ENCODE measurements around the gene IQCE.
"Not testable (repeated sequence)": the region's sequence is repeated elsewhere in the genome, so short reads cannot be mapped to it uniquely, and the experiment has no call there.

Gene IQCE

GRCh38 chr7:2528481-2529095 lies 30.2 kb upstream of the IQCE start:
- no peak overlapping the region for H3K4me3 ChIP-seq (ENCODE audit: low read length)

GRCh38 chr7:2529161-2530070 lies 29.4 kb upstream of the IQCE start:
- Histone ChIP-seq H3K27me3 (ENCODE audit: control insufficient read depth, insufficient read depth, low read length) (no peaks in the 10 kb centered on the region), H3K4me3 (ENCODE audit: low read length) (no peak overlapping the region), H3K36me3 (ENCODE audit: control insufficient read depth, insufficient read depth, low read length) (peaks cover 18% of the 10 kb centered on the region; the same call in 1 of the 2 replicates), H3K4me1 (ENCODE audit: control insufficient read depth, insufficient read depth, low read length) (peaks cover 9% of the 10 kb centered on the region), H3K27ac (ENCODE audit: low read length) (no peak overlapping the region), H3K9me3 (ENCODE audit: control insufficient read depth, insufficient read depth, low read length) (no peaks in the 10 kb centered on the region)
- no peak for DNase-seq (ENCODE audit: low read depth, low spot score)
- WGBS (ENCODE audit: insufficient coverage, insufficient read length): no CpG with 5 or more reads among the region's 30 CpGs

More at GRCh38 chr7:2528481-2529095, 30.2 kb upstream of the IQCE start:
- Histone ChIP-seq H3K27me3 (ENCODE audit: control insufficient read depth, insufficient read depth, low read length) (no peaks in the 10 kb centered on the region), H3K4me1 (ENCODE audit: control insufficient read depth, insufficient read depth, low read length) (peaks cover 15% of the 10 kb centered on the region), H3K9me3 (ENCODE audit: control insufficient read depth, insufficient read depth, low read length) (no peaks in the 10 kb centered on the region), H3K27ac (ENCODE audit: low read length) (no peak overlapping the region), H3K36me3 (ENCODE audit: control insufficient read depth, insufficient read depth, low read length) (peaks cover 18% of the 10 kb centered on the region; the same call in 1 of the 2 replicates)
- DNase-seq (ENCODE audit: low read depth, low spot score): no peak
- WGBS (ENCODE audit: insufficient coverage, insufficient read length): no CpG with 5 or more reads among the region's 18 CpGs

GRCh38 chr7:2530071-2530987 lies 28.4 kb upstream of the IQCE start:
- Histone ChIP-seq H3K27ac (ENCODE audit: low read length) (no peak overlapping the region), H3K4me3 (ENCODE audit: low read length) (no peak overlapping the region), H3K9me3 (ENCODE audit: control insufficient read depth, insufficient read depth, low read length) (no peaks in the 10 kb centered on the region), H3K27me3 (ENCODE audit: control insufficient read depth, insufficient read depth, low read length) (no peaks in the 10 kb centered on the region), H3K4me1 (ENCODE audit: control insufficient read depth, insufficient read depth, low read length) (peaks cover 6% of the 10 kb centered on the region), H3K36me3 (ENCODE audit: control insufficient read depth, insufficient read depth, low read length) (peaks cover 18% of the 10 kb centered on the region; the same call in 1 of the 2 replicates)
- no peak for DNase-seq (ENCODE audit: low read depth, low spot score)
- no CpG with 5 or more reads among the region's 16 CpGs for WGBS (ENCODE audit: insufficient coverage, insufficient read length)

- H3K4me3 ChIP-seq (ENCODE audit: low read length); H3K9me3 ChIP-seq (ENCODE audit: control insufficient read depth, insufficient read depth, low read length); H3K27ac ChIP-seq (ENCODE audit: low read length); H3K4me1 ChIP-seq (ENCODE audit: control insufficient read depth, insufficient read depth, low read length); DNase-seq (ENCODE audit: low read depth, low spot score); H3K27me3 ChIP-seq (ENCODE audit: control insufficient read depth, insufficient read depth, low read length): not testable (repeated sequence)
- WGBS (ENCODE audit: insufficient coverage, insufficient read length): no CpG with 5 or more reads among the region's 43 CpGs
- peaks cover 14% of the 10 kb centered on the region; the same call in 1 of the 2 replicates for H3K36me3 ChIP-seq (ENCODE audit: control insufficient read depth, insufficient read depth, low read length)
These were observed 27.6 kb upstream of the IQCE start for GRCh38 chr7:2530994-2531795.

GRCh38 chr7:2531796-2532110 lies 27.0 kb upstream of the IQCE start:
- H3K4me3 ChIP-seq (ENCODE audit: low read length); H3K9me3 ChIP-seq (ENCODE audit: control insufficient read depth, insufficient read depth, low read length); H3K36me3 ChIP-seq (ENCODE audit: control insufficient read depth, insufficient read depth, low read length); H3K4me1 ChIP-seq (ENCODE audit: control insufficient read depth, insufficient read depth, low read length); H3K27ac ChIP-seq (ENCODE audit: low read length); H3K27me3 ChIP-seq (ENCODE audit: control insufficient read depth, insufficient read depth, low read length); DNase-seq (ENCODE audit: low read depth, low spot score): not testable (repeated sequence)
- no CpG with 5 or more reads among the region's 17 CpGs for WGBS (ENCODE audit: insufficient coverage, insufficient read length)

- not testable (repeated sequence) for H3K36me3 ChIP-seq (ENCODE audit: control insufficient read depth, insufficient read depth, low read length); H3K4me3 ChIP-seq (ENCODE audit: low read length); H3K27ac ChIP-seq (ENCODE audit: low read length); H3K4me1 ChIP-seq (ENCODE audit: control insufficient read depth, insufficient read depth, low read length); H3K9me3 ChIP-seq (ENCODE audit: control insufficient read depth, insufficient read depth, low read length); H3K27me3 ChIP-seq (ENCODE audit: control insufficient read depth, insufficient read depth, low read length); DNase-seq (ENCODE audit: low read depth, low spot score)
- WGBS (ENCODE audit: insufficient coverage, insufficient read length): no CpG with 5 or more reads among the region's 15 CpGs
These were observed 26.5 kb upstream of the IQCE start for GRCh38 chr7:2532199-2532772.

- not testable (repeated sequence) for DNase-seq (ENCODE audit: low read depth, low spot score); H3K9me3 ChIP-seq (ENCODE audit: control insufficient read depth, insufficient read depth, low read length); H3K36me3 ChIP-seq (ENCODE audit: control insufficient read depth, insufficient read depth, low read length); H3K4me1 ChIP-seq (ENCODE audit: control insufficient read depth, insufficient read depth, low read length); H3K27me3 ChIP-seq (ENCODE audit: control insufficient read depth, insufficient read depth, low read length); H3K27ac ChIP-seq (ENCODE audit: low read length); H3K4me3 ChIP-seq (ENCODE audit: low read length)
- no CpG with 5 or more reads among the region's 8 CpGs for WGBS (ENCODE audit: insufficient coverage, insufficient read length)
These were observed 26.0 kb upstream of the IQCE start for GRCh38 chr7:2532816-2533215.

- H3K36me3 ChIP-seq (ENCODE audit: control insufficient read depth, insufficient read depth, low read length); H3K4me1 ChIP-seq (ENCODE audit: control insufficient read depth, insufficient read depth, low read length); H3K27ac ChIP-seq (ENCODE audit: low read length); H3K4me3 ChIP-seq (ENCODE audit: low read length); DNase-seq (ENCODE audit: low read depth, low spot score); H3K27me3 ChIP-seq (ENCODE audit: control insufficient read depth, insufficient read depth, low read length); H3K9me3 ChIP-seq (ENCODE audit: control insufficient read depth, insufficient read depth, low read length): not testable (repeated sequence)
- WGBS (ENCODE audit: insufficient coverage, insufficient read length): no CpG with 5 or more reads among the region's 8 CpGs
These were observed 25.2 kb upstream of the IQCE start for GRCh38 chr7:2533566-2533965.

- no CpG with 5 or more reads among the region's 34 CpGs for WGBS (ENCODE audit: insufficient coverage, insufficient read length)
These were observed 24.6 kb upstream of the IQCE start for GRCh38 chr7:2534214-2534613.

More at GRCh38 chr7:2534214-2534613, 24.6 kb upstream of the IQCE start:
- not testable (repeated sequence) for DNase-seq (ENCODE audit: low read depth, low spot score); H3K27ac ChIP-seq (ENCODE audit: low read length); H3K27me3 ChIP-seq (ENCODE audit: control insufficient read depth, insufficient read depth, low read length); H3K4me1 ChIP-seq (ENCODE audit: control insufficient read depth, insufficient read depth, low read length); H3K9me3 ChIP-seq (ENCODE audit: control insufficient read depth, insufficient read depth, low read length); H3K4me3 ChIP-seq (ENCODE audit: low read length)
- peaks cover 14% of the 10 kb centered on the region for H3K36me3 ChIP-seq (ENCODE audit: control insufficient read depth, insufficient read depth, low read length)

Data from iPS DF 6.9 (cell line).